ENCODE measurements around the gene NUBPL.

DNA sequence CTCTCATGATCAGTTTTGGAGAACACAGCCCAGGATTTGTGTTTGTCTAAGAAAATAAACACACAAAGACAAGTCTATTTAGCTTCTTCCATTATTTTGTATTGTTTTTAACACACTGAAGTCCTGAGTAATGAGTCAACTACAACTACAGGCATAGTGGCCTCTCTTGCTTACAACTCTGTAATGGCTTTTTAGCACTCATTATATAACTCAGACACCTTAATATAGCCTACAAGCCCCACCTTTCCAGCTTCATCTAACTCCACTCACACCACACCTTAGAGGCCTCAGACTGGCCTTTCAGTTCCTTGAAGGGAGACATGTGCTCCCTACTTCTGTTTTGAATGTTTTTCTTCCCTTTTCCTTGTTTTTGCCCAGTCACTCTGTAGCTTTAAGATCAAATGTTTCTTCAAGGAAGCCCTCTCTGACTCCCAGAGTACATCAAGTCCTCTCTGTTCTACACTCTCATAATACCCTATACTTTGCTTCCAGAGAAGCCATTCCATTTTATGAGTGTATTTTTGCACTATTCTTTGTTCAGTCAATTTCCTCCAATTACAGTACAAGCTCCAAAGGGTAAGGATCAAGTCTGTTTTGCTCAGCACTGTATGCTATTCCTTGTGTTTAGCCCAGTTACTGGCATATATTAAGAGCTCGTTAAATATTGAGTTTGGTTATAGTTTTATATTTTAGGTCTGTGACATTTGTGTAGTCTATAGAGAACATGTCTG lies 282.3 kb downstream of the NUBPL start:
- no peak for TF ChIP-seq JUND (IDR thresholded peaks at IDR 0.05)
- no peak for TF ChIP-seq EP300 (IDR thresholded peaks at IDR 0.05; ENCODE audit: borderline replicate concordance in 1 of 2, low read depth in 1 of 2, low read length in 1 of 2)
- no peak for TF ChIP-seq SMC3 (IDR thresholded peaks at IDR 0.05; ENCODE audit: low read depth, low read length)
- no peak for TF ChIP-seq CTCF (IDR thresholded peaks at IDR 0.05)
- no peak for TF ChIP-seq NRF1 (IDR thresholded peaks at IDR 0.05; ENCODE audit: low read depth, low read length)
